GM12891 (cell line): ENCODE results near the gene RDH8.

Experiments used
- POLR2A ChIP-seq: IDR thresholded peaks from 2 replicates; pipeline ENCODE4 v1.6.1; 2011; ENCODE audit warnings: low read depth, low read length, control low read depth
- TAF1 ChIP-seq: IDR thresholded peaks from 2 replicates; pipeline ENCODE4 v1.6.1; 2011; ENCODE audit warnings: low read depth, low read length, control low read depth

DNA sequence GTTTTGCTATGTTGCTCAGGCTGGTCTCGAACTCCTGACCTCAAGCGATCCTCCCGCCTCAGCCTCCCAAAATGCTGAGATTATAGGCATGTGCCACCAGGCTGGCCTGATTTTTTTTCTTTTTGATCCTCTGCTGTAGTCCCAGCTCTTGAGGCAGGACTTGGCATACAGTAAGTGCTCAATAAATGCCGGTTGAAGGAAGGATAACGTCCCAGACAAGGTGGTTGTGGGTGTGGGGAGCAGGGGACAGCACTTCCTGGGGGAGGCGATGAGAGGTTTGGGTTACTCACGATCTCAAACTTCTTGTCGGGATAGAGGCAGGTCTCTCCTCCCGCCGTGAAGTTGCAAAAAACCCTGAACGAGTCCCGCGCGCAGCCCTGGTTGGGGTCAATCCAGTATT, 47.3 kb upstream of the RDH8 start:
- no peak for TF ChIP-seq POLR2A
- TF ChIP-seq TAF1: no peak
